GM21390 (cell line): ENCODE measurements around the gene KRTAP10-3.

Experiments
- ATAC-seq: cut with Tn5 transposase; IDR thresholded peaks from one replicate; pipeline ENCODE4 v1.9.1; 2021; ENCODE audit not compliant: unreplicated experiment

Gene KRTAP10-3

DNA sequence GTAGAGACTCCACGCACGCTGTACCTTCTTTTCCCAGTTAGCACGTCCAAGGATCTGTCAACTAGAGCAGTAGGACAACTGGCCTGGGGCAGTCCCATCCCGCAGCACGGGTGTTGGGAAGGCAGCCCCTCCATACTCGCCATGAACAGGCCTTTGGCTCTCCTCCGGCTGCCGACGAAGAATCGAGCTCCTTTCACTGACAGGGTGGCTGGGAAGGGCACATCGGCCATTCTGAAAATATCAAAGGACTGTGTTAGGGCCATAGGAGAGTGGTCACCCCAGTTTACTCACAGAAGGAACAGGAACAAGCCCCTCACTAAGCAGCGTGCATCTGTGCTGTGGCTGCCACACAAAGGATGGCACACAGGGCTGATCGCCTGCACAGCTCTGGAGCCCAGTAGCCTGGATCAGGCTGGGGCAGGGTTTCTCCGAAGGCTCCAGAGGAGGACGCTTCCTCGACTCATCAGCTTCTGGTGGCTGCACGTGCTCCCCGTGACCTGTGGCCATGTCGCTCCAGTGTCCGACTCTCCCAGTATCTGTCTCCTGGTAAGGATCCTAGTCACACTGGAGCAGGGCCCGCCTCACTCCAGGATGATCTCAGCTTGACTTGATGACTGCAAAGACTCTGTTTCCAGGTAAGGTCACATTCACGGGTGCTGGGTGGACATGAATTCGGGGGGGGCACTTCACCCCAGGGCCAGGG is 27.5 kb downstream of the KRTAP10-3 start:
- no peak for ATAC-seq

- ATAC-seq, result no peak
Observed at GRCh38 chr21:44530221-44530902, 28.2 kb downstream of the KRTAP10-3 start.

GRCh38 chr21:44529503-44530125 is 29.0 kb downstream of the KRTAP10-3 start:
- no peak for ATAC-seq

DNA sequence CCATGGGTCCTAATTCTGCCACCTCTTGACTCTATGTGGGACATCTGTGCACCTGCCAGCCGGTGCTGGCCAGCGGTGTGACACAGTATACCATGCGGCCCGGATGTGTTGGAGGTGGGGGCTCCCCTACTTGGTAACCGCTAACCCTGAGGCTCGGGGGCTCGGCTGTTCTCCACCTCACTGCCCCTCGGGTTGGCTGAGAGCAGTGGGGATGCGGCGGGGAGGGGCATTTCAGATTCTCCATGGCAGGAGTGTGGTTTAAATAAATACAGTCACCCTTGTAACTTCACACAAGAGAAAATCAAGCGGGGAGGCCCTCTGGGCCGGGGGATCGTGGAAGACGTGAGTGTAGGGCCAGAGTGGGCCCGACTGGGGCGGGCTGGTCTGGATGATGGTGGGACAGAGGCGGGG is 29.6 kb downstream of the KRTAP10-3 start:
- no peak for ATAC-seq

- no peak for ATAC-seq
Observed at GRCh38 chr21:44528634-44528995, 30.0 kb downstream of the KRTAP10-3 start.

- no peak for ATAC-seq
Observed at GRCh38 chr21:44527983-44528633, 30.5 kb downstream of the KRTAP10-3 start.

DNA sequence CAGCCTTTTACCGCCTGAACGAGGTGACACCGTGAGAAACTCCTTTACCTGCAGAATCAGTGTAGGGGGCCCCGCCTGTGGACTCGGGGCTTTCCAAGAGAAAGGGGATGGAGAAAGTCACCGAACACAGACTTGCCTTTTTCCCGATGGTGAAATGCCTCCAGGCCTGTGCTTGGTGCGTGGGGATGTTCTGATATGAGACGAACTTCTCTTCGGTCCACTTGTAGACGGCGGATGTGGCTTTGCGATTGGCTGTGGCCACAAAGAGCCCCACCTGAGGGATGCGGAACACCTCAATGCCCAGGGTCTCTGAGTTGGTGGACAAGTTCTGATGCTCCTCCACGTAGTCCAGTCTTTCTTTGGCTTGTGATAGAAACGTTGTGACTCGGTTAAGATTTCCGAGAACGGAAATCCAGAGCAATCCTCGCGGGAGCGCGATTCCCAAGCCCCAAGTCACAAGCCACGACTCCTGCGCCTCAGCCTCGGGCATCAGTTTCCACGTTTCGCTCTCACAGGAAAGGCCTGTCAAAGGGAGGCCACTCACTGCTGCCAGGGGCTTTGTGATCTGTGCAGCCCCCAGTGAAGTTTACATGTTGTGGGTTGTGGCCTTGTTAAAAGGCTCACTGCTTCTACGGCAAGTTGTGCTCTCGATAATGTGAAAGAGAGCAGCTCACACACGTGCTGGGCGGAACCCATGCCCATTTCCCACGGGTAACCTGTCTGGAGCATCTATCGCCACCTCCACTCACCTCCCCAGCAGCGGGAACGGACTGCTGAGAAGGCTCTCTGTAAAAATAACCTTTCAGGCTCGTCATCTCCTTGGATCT is 31.2 kb downstream of the KRTAP10-3 start:
- no peak for ATAC-seq

GRCh38 chr21:44526096-44526997 is 32.2 kb downstream of the KRTAP10-3 start:
- ATAC-seq, result no peak

DNA sequence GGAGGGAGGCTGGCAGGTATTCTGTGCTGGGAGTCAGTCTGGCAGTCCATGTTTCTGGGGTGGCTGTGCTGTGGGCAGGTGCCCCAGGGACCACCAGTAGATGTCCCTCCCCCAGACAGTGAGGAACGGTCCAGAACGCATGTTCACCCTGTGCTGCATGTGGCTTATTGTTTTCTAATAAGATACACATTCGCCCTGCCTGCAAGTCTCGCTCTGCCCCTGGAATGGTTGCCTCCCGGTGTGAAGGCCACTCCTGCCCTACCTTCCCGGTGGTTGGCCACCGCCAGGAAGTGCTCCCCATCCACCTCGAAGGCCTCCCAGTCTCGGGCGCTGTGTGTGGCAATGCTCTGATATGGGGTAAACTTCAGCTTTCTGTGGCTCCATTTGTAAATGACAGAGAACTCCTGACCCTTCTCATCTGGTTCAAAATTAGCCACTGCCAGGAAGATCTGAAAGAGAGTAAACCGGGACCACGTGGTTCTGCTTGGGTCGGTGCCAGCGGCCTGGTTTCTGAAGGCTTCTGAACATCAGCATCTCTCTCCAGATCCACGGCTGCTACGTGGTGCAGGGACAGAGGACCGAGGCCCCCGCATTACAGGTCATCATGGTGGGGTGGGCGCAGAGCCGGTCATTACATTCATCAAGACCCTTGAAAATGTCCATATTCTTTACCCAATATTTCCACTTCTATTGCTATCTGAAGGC is 33.1 kb downstream of the KRTAP10-3 start:
- ATAC-seq, result no peak

DNA sequence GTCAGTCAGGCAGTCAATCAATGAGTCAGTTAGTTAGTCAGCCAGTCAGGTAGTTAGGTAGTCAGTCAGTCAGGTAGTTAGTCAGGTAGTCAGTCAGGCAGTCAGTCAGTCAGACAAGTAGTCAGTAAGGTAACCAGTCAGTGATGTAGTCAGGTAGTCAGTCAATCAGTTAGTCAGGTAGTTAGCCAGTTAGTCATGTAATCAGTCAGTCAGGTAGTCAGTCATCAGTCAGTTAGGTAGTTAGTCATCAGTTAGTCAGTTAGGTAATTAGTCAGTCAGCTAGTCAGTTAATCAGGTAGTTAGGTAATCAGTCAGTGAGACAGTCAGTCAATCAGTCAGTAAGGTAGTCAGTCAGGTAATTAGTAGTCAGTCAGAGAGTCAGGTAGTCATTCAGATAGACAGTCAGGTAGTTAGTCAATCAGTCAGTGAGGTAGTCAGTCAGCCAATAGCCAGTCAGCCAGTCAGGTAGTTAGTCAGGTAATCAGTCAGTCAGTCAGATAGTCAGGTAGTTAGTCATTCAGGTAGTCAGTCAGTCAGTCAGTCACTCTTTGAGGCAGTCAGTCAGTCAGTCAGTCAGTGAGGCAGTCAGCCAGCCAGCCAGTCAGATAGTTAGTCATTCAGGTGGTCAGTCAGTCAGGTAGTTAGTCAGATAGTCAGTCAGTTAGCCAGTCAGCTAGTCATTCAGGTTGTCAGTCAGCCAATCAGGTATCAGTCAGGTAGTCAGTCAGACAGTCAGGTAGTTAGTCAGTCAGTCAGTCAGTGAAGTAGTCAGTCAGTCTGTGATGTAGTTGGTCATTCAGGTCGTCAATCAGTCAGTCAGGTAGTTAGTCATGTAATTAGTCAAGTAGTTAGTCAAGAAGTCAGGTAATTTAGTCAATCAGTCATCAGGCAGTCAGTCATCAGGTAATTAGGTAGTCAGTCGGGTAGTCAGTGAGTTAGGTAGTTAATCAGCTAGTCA is 33.9 kb downstream of the KRTAP10-3 start:
- ATAC-seq, result no peak

- no peak for ATAC-seq
Observed at GRCh38 chr21:44523567-44524413, 34.8 kb downstream of the KRTAP10-3 start.

- no peak for ATAC-seq
Observed at GRCh38 chr21:44522753-44523204, 35.8 kb downstream of the KRTAP10-3 start.

DNA sequence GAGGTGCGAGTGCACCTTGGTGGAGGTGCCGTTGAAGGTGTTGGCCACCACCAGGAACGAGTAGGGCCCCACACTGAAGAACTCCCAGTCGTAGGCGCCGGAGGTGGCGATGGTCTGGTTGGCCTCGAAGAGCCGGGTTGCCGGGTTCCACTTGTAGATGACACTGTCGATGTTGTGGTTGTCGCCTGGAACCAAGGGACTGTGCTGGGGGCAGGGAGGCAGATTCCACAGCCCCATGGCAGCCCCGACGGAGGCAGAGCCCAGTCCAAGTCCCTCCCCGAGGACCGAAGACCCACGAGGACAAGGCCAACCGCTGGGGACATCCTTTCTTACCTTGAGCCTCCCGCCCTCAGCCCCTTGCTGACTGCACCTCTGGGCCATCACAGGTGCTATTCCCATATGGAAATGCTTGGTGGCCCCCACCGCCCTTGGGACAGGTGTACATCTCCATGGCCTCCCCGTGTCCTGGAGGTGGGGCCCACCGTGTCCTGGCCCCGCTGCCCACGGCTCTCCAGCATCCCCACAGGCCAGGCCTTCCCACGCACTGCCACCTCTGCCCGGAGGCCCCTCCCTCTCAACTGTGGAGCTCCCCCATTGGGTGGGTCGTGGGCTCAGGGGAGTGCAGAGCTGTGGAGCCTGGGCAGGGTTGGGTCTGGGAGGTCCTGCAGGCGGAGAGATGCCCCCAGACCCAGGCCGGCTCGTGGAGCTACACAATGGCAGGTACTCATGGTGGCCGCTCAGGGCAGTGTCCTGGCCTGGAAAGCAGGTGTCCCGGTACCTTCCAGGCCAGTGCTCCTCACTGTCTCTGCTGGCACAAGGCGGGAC is 36.5 kb downstream of the KRTAP10-3 start:
- no peak for ATAC-seq

DNA sequence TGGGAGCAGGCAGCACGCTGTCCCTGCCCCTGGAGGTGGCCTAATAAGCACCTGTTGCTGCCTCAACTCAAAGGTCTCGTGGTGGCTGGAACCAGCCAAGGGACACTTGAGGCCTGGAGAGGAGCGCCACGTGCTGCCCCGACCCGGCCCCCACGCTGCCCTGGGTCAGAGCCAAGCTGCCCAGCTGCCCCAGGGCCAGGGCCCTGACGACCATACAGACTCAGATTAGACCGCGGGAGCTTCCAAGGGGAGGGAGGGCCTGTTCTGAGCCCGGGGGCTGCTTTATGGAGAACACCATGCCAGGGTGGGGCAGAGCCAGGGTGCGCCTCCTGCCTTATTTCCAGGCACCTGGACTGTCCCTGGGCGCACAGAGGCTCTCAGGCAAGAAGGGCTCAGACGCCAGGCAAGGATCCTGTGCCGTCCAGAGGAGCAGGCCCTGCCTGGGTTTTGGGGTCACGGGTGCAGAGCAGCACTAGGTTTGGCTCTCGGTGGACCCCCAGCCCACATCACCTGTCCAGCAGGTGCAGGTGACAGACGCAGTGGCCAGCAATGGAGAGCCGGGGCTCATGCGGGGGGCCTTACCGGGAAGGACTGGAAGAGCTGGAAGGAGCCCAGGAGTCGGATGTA is 37.2 kb downstream of the KRTAP10-3 start:
- ATAC-seq, result no peak

- no peak for ATAC-seq
Observed at GRCh38 chr21:44520326-44521300, 38.0 kb downstream of the KRTAP10-3 start.
